GM23338 (cell line): ENCODE results near the gene ZNF837. TPM values are rescaled to one million over a fixed set of nuclear protein-coding genes. Genes with fewer than 3 reads are reported as not detected.
A peak's percentile ranks its signal among the peaks of the same experiment; 100 is the strongest.

Experiments
- ATAC-seq: fragments of 200-7000 bp; cut with Tn5 transposase; 3 replicates; pipeline ENCODE4 v1.9.1; 2020
- DNase-seq: peaks from one replicate; pipeline ENCODE4 v3.0.0-alpha.2; 2015; ENCODE audit warnings: low spot score
- H2AFZ ChIP-seq: fragments of 200-600 bp; sonication (generic); 2 replicates; pipeline ENCODE4 v1.8.0; 2016; ENCODE audit warnings: antibody characterized with exemption, mild to moderate bottlenecking, moderate library complexity
- H3F3A ChIP-seq: fragments of 200-600 bp; sonication (generic); replicated peaks from 2 replicates; pipeline ENCODE4 v1.8.0; 2017; ENCODE audit warnings: antibody characterized with exemption, mixed run types, low read depth
- H3K27ac ChIP-seq: fragments of 200-600 bp; sonication (generic); 2 replicates; pipeline ENCODE4 v1.6.1; 2016; ENCODE audit warnings: low read depth
- H3K27me3 ChIP-seq: fragments of 200-600 bp; sonication (generic); 2 replicates; pipeline ENCODE4 v1.8.0; 2016; ENCODE audit warnings: mild to moderate bottlenecking, mixed run types, moderate library complexity; ENCODE audit not compliant: insufficient read depth
- H3K36me3 ChIP-seq: fragments of 200-600 bp; sonication (generic); 2 replicates; pipeline ENCODE4 v1.8.0; 2016; ENCODE audit warnings: mild to moderate bottlenecking; ENCODE audit not compliant: insufficient read depth
- H3K4me1 ChIP-seq: fragments of 200-600 bp; sonication (generic); 2 replicates; pipeline ENCODE4 v1.8.0; 2016; ENCODE audit warnings: mild to moderate bottlenecking, moderate library complexity; ENCODE audit not compliant: insufficient read depth
- H3K4me2 ChIP-seq: fragments of 200-600 bp; sonication (generic); 2 replicates; pipeline ENCODE4 v1.7.1; 2017; ENCODE audit warnings: mixed run types
- H3K4me3 ChIP-seq: fragments of 200-600 bp; sonication (generic); 2 replicates; pipeline ENCODE4 v1.6.1; 2016; ENCODE audit warnings: mixed run types
- H3K79me2 ChIP-seq: fragments of 200-600 bp; sonication (generic); replicated peaks from 2 replicates; pipeline ENCODE4 v1.8.0; 2017; ENCODE audit warnings: mild to moderate bottlenecking; ENCODE audit not compliant: insufficient read depth
- H3K9me2 ChIP-seq: fragments of 200-600 bp; sonication (generic); 2 replicates; pipeline ENCODE4 v1.8.0; 2017; ENCODE audit not compliant: insufficient read depth
- H4K20me1 ChIP-seq: fragments of 200-600 bp; sonication (generic); replicated peaks from 2 replicates; pipeline ENCODE4 v1.8.0; 2017; ENCODE audit warnings: mild to moderate bottlenecking; ENCODE audit not compliant: insufficient read depth
- H3K27ac Mint-ChIP-seq: 2 replicates; pipeline ENCODE4 v1.8.0; 2020; ENCODE audit warnings: inconsistent platforms, mild to moderate bottlenecking, moderate library complexity, mixed read lengths
- H3K27me3 Mint-ChIP-seq: 3 replicates; pipeline ENCODE4 v1.8.0; 2022; ENCODE audit warnings: low read depth, mild to moderate bottlenecking, moderate library complexity, mixed read lengths, inconsistent platforms; ENCODE audit not compliant: insufficient read depth, poor library complexity
- H3K36me3 Mint-ChIP-seq: 3 replicates; pipeline ENCODE4 v1.8.0; 2021; ENCODE audit warnings: low read depth, mild to moderate bottlenecking, inconsistent platforms, moderate library complexity, mixed read lengths
- H3K4me1 Mint-ChIP-seq: 3 replicates; pipeline ENCODE4 v1.8.0; 2020; ENCODE audit warnings: mild to moderate bottlenecking, inconsistent platforms, mixed read lengths
- H3K4me3 Mint-ChIP-seq: 3 replicates; pipeline ENCODE4 v1.8.0; 2021; ENCODE audit warnings: moderate library complexity, mild to moderate bottlenecking, inconsistent platforms, mixed read lengths
- H3K9me3 Mint-ChIP-seq: 3 replicates; pipeline ENCODE4 v1.8.0; 2020; ENCODE audit warnings: moderate library complexity, mild to moderate bottlenecking, inconsistent platforms, mixed read lengths
- EZH2 ChIP-seq: fragments of 200-600 bp; sonication (generic); IDR thresholded peaks from one replicate; pipeline ENCODE4 v1.8.0; 2017; ENCODE audit warnings: antibody characterized with exemption, mild to moderate bottlenecking, low read depth; ENCODE audit not compliant: unreplicated experiment
- STAT1 ChIP-seq: IDR thresholded peaks from one replicate; pipeline ENCODE4 v1.6.1; 2016; ENCODE audit warnings: antibody characterized with exemption; ENCODE audit not compliant: unreplicated experiment
- polyA plus RNA-seq: library from polyadenylated mRNA; unstranded; fragments of >200 nt; fragmentation: Nextera tagmentation; extraction: Ambion mirVana; gene quantifications from 2 replicates; pipeline ENCODE4 v1.2.1, GENCODE V29; 2016
- total RNA-seq: library from RNA; depleted of rRNA; stranded (reverse); fragments of >200 nt; shearing (Covaris generic); gene quantifications from 2 replicates; pipeline ENCODE4 v1.2.3, GENCODE V29; 2014
- TF ChIP-seq, protein P1 (sequence below), 2 experiments: fragments of 200-600 bp in 1 of 2; sonication (generic) in 1 of 2; conservative IDR thresholded peaks; 2 replicates each; pipeline versions ENCODE4 v1.5.1 to v1.6.1; 2016 to 2017; ENCODE audit warnings: antibody characterized with exemption in 2 of 2, low read depth in 2 of 2, mild to moderate bottlenecking in 2 of 2, moderate library complexity in 1 of 2
- TF ChIP-seq, protein P2 (sequence below): IDR thresholded peaks from 2 replicates; pipeline ENCODE4 v1.6.1; 2016; ENCODE audit warnings: antibody characterized with exemption

Gene ZNF837
- total and polyA plus RNA-seq, 2 experiments from 2014 or later = 3.1 to 11.0 TPM

DNA sequence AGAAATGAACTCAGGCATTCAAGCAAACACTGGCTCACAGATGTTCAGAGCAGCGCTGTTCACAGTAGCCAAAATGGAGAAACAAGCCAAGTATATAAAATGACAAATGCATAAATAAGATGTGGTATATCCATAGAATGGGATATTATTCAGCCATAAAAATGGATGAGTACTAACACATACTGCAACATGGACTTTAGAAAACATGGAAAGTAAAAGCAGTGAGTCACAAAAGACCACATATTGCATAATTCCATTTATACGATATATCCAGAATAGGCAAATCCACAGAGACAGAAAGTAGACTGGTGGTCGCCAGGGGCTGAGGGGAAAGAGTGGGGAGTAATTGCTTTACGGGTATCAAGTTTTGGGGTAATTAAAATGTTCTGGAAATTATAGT is 6.6 kb downstream of the ZNF837 start (continued):
- TF ChIP-seq, protein P1, sequence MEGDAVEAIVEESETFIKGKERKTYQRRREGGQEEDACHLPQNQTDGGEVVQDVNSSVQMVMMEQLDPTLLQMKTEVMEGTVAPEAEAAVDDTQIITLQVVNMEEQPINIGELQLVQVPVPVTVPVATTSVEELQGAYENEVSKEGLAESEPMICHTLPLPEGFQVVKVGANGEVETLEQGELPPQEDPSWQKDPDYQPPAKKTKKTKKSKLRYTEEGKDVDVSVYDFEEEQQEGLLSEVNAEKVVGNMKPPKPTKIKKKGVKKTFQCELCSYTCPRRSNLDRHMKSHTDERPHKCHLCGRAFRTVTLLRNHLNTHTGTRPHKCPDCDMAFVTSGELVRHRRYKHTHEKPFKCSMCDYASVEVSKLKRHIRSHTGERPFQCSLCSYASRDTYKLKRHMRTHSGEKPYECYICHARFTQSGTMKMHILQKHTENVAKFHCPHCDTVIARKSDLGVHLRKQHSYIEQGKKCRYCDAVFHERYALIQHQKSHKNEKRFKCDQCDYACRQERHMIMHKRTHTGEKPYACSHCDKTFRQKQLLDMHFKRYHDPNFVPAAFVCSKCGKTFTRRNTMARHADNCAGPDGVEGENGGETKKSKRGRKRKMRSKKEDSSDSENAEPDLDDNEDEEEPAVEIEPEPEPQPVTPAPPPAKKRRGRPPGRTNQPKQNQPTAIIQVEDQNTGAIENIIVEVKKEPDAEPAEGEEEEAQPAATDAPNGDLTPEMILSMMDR (conservative IDR thresholded peaks at IDR 0.05; ENCODE audit: low read depth in 2 of 2) = no peak

DNA sequence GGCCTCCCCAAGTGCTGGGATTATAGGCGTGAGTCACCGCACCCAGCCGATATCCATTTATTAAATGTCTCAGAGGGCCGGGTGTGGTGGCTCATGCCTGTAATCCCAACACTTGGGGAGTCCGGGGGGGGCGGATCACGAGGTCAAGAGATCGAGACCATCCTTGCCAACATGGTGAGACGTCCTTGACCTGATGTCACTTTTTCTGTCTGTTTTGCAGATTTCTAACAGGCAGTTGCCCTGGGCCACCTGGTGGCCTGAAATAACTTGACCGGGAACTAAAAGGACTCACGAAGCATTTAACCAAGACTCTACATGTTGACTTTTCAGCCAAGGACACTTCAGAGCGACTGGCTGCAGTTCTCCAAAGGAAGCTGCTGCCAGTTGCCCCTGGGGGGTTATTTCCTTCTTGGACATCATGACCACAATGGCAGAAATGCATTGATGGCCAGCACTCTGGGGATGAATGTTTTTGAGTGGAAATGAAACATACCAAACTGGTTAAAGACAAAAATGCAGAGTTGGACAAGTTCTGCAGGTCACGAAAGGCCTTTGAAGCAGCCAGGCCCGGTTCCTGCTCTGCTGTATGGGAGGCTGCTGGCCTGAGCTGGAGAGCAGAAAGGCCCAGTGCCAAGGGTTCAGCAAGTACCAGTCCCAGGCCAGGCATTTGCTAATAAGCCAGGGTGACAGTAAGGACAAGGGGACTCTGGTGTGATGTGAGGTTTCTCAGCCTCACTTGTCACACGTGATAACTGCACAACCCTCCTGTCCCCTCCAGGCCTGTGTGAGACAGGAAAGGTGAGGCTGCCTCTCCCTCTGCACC is 8.3 kb downstream of the ZNF837 start:
- Histone ChIP-seq H4K20me1 (no peaks in the 10 kb centered on the region), H3K4me3 (no peak overlapping the region), H3K9me2 (no peaks in the 10 kb centered on the region), H3K36me3 (no peaks in the 10 kb centered on the region), H2AFZ (no peak overlapping the region), H3K27ac (no peak overlapping the region), H3K27me3 (no peaks in the 10 kb centered on the region), H3K4me2 (no peak overlapping the region), H3K4me1 (no peaks in the 10 kb centered on the region), H3K79me2 (no peaks in the 10 kb centered on the region), H3F3A (0 out of 2 replicates have a peak, but pooled peaks cover under 1% of the 10 kb centered on the region)
- H3K36me3 Mint-ChIP-seq = no peaks in the 10 kb centered on the region
- H3K4me1 Mint-ChIP-seq = no peaks in the 10 kb centered on the region
- H3K4me3 Mint-ChIP-seq = no peak overlapping the region
- H3K27ac Mint-ChIP-seq = no peak overlapping the region
- TF ChIP-seq EZH2 = no peak
- TF ChIP-seq, protein P1 (conservative IDR thresholded peaks at IDR 0.05; ENCODE audit: low read depth in 2 of 2) = peak; percentile 49
- TF ChIP-seq, protein P2, sequence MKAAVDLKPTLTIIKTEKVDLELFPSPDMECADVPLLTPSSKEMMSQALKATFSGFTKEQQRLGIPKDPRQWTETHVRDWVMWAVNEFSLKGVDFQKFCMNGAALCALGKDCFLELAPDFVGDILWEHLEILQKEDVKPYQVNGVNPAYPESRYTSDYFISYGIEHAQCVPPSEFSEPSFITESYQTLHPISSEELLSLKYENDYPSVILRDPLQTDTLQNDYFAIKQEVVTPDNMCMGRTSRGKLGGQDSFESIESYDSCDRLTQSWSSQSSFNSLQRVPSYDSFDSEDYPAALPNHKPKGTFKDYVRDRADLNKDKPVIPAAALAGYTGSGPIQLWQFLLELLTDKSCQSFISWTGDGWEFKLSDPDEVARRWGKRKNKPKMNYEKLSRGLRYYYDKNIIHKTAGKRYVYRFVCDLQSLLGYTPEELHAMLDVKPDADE = no peak
- TF ChIP-seq STAT1 = no peak
- DNase-seq = peak; percentile 64
- H3K9me3 Mint-ChIP-seq = no peaks in the 10 kb centered on the region
- no peak; the same call in 1 of the 3 replicates for ATAC-seq
- peaks cover 4% of the 10 kb centered on the region for H3K27me3 Mint-ChIP-seq
